CD4-positive, CD25-positive, alpha-beta regulatory T cell (primary cell): ENCODE data around the gene NKAPD1. TPM values are rescaled to one million over a fixed set of nuclear protein-coding genes. Genes with fewer than 3 reads are reported as not detected.
A peak's percentile ranks its signal among the peaks of the same experiment; 100 is the strongest.
"Not testable (repeated sequence)": the region's sequence is repeated elsewhere in the genome, so short reads cannot be mapped to it uniquely, and the experiment has no call there.

Experiments used
- ATAC-seq, 2 donors: fragments of 150-1000 bp; cut with Tn5 transposase; one replicate each; pipeline ENCODE4 v1.10.0; 2021; ENCODE audit warnings: low read depth in 2 of 2, moderate number of reproducible peaks in 2 of 2, moderate library complexity in 1 of 2
- DNase-seq, 3 donors: peaks; one replicate each; pipeline versions ENCODE4 v3.0.0 to v3.0.0-alpha.2; 2012 to 2022; ENCODE audit warnings: mixed read lengths in 1 of 3
- H3K27ac ChIP-seq: one replicate; pipeline ENCODE4 v1.7.0; 2013; ENCODE audit warnings: mild to moderate bottlenecking, low read length; ENCODE audit not compliant: insufficient read depth, poor library complexity, severe bottlenecking
- H3K27me3 ChIP-seq: one replicate; pipeline ENCODE4 v1.7.0; 2013; ENCODE audit warnings: low read length; ENCODE audit not compliant: control insufficient read depth, insufficient read depth
- H3K36me3 ChIP-seq: one replicate; pipeline ENCODE4 v1.7.0; 2013; ENCODE audit warnings: mild to moderate bottlenecking, low read length, moderate library complexity; ENCODE audit not compliant: control insufficient read depth, insufficient read depth
- H3K4me1 ChIP-seq: 2 replicates; pipeline ENCODE4 v1.7.0; 2013; ENCODE audit warnings: mild to moderate bottlenecking, low read length; ENCODE audit not compliant: insufficient read depth, control insufficient read depth, poor library complexity, severe bottlenecking
- H3K4me3 ChIP-seq: one replicate; pipeline ENCODE4 v1.7.0; 2013; ENCODE audit warnings: low read depth, mild to moderate bottlenecking, low read length, moderate library complexity
- H3K9me3 ChIP-seq, 2 experiments: 1 replicate in 1 of 2; 2 replicates in 1 of 2; pipeline ENCODE4 v1.7.0; 2013; ENCODE audit warnings: low read length in 2 of 2, mild to moderate bottlenecking in 1 of 2, moderate library complexity in 1 of 2; ENCODE audit not compliant: control insufficient read depth in 2 of 2
- H3K27ac Mint-ChIP-seq, 3 donors: one replicate each; pipeline ENCODE4 v1.8.0; 2020 to 2022; ENCODE audit warnings: mild to moderate bottlenecking in 3 of 3, mixed read lengths in 3 of 3, moderate library complexity in 2 of 3
- H3K27me3 Mint-ChIP-seq: one replicate; pipeline ENCODE4 v1.8.0; 2022; ENCODE audit warnings: mild to moderate bottlenecking, mixed read lengths
- H3K36me3 Mint-ChIP-seq: one replicate; pipeline ENCODE4 v1.8.0; 2020; ENCODE audit warnings: mixed read lengths
- H3K4me1 Mint-ChIP-seq, 4 donors: one replicate each; pipeline ENCODE4 v1.8.0; 2020 to 2022; ENCODE audit warnings: mixed read lengths in 4 of 4, mild to moderate bottlenecking in 1 of 4
- H3K4me3 Mint-ChIP-seq, 4 donors: one replicate each; pipeline ENCODE4 v1.8.0; 2020 to 2022; ENCODE audit warnings: mild to moderate bottlenecking in 4 of 4, mixed read lengths in 4 of 4, moderate library complexity in 3 of 4
- H3K9me3 Mint-ChIP-seq, 7 donors: one replicate each; pipeline ENCODE4 v1.8.0; 2020 to 2022; ENCODE audit warnings: mixed read lengths in 7 of 7, mild to moderate bottlenecking in 3 of 7, moderate library complexity in 2 of 7
- polyA plus RNA-seq, 4 donors: library from polyadenylated mRNA; unstranded; fragments of 300-500 nt; fragmentation: Illumina TruSeq; gene quantifications; one replicate each; pipeline ENCODE4 v1.2.3, GENCODE V29; 2021
- total RNA-seq: library from RNA; stranded (reverse); gene quantifications from one replicate; pipeline ENCODE4 v1.2.3, GENCODE V29; 2022

Gene NKAPD1
- total and polyA plus RNA-seq, 5 donors from 2014 or later = 11.0 to 13.1 (median 11.3) TPM

- not testable (repeated sequence) for ATAC-seq, H3K27me3 Mint-ChIP-seq, H3K27me3 ChIP-seq, H3K4me1 Mint-ChIP-seq, H3K4me1 ChIP-seq, H3K4me3 Mint-ChIP-seq, H3K27ac ChIP-seq, H3K4me3 ChIP-seq, H3K9me3 ChIP-seq, H3K9me3 Mint-ChIP-seq, H3K27ac Mint-ChIP-seq, DNase-seq
- H3K36me3 ChIP-seq = peaks cover 57% of the 10 kb centered on the region
- peaks cover 49% of the 10 kb centered on the region for H3K36me3 Mint-ChIP-seq
Observed at GRCh38 chr11:112095302-112095701, 21.2 kb downstream of the NKAPD1 start.

DNA sequence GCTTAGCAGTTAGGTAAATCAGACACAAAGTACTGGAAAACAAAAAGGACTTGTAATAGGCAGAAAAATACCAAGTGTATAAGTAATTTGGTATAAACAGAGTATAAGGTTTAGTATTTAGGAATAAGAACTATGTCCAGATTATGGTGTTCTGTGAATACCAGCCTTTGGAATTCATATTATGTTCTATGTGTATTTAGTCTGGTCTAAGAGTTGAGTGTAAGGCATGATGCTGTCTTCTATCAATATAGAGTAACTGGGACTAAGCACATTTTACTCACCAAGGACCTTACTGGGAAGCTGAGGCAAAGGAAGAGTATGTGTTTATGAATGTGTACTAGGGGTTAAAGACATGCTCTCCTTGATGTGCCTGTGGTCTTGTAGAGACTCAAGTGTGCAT is 22.1 kb downstream of the NKAPD1 start:
- Histone ChIP-seq H3K27ac (no peak overlapping the region), H3K9me3 (no peaks in the 10 kb centered on the region), H3K4me1 (no peaks in the 10 kb centered on the region), H3K27me3 (no peaks in the 10 kb centered on the region), H3K36me3 (peaks cover 50% of the 10 kb centered on the region), H3K4me3 (no peak overlapping the region)
- no peak overlapping the region for H3K4me3 Mint-ChIP-seq
- H3K36me3 Mint-ChIP-seq = peaks cover 47% of the 10 kb centered on the region
- H3K27ac Mint-ChIP-seq = no peak overlapping the region
- no peaks in the 10 kb centered on the region for H3K9me3 Mint-ChIP-seq
- H3K27me3 Mint-ChIP-seq = no peaks in the 10 kb centered on the region
- DNase-seq (no peak), ATAC-seq (no peak)
- peaks cover 0 to 8% (median 4%) of the 10 kb centered on the region in 4 donors for H3K4me1 Mint-ChIP-seq

DNA sequence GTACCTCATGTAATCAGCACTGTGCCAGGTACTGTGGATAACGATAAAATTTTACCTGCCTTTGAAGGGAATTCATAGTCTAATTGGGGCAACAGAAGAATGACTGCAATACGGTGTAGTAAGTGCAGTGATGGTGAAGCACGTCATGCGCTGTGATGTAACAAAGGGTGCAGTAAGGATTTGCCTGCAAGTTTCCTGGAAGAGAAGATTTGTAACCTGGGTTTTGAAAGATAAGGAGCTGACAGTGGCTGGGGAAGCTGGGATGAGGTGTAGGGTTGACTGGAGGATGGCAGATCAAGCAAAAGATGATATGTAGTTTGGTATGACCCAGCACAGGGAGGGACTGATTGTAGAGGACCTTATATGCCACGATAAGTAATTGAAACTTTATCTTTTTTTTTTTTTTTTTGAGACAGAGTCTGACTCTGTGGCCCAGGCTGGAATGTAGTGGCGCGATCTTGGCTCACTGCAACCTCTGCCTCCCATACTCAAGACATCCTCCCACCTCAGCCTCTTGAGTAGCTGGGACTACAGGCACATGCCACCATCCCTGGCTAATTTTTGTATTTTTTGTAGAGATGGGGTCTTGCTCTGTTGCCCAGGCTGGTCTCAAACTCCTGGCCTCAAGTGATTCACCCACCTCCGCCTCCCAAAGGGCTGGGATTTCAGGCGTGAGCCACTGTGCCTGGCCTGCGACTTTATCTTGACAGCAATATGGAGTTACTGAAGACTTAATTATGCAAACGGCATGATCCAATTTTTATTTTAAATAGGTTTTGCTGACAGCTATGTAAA is 23.8 kb downstream of the NKAPD1 start:
- Histone ChIP-seq H3K4me1 (no peaks in the 10 kb centered on the region), H3K9me3 (no peaks in the 10 kb centered on the region), H3K27me3 (no peaks in the 10 kb centered on the region), H3K36me3 (peaks cover 33% of the 10 kb centered on the region), H3K27ac (no peak overlapping the region), H3K4me3 (no peak overlapping the region)
- peaks cover 31% of the 10 kb centered on the region for H3K36me3 Mint-ChIP-seq
- peaks cover 0 to 2% (median 0%) of the 10 kb centered on the region in 4 donors for H3K4me1 Mint-ChIP-seq
- no peaks in the 10 kb centered on the region for H3K27me3 Mint-ChIP-seq
- no peaks in the 10 kb centered on the region for H3K9me3 Mint-ChIP-seq
- no peak for DNase-seq
- no peak for ATAC-seq
- H3K27ac Mint-ChIP-seq = no peak overlapping the region
- H3K4me3 Mint-ChIP-seq = no peak overlapping the region

DNA sequence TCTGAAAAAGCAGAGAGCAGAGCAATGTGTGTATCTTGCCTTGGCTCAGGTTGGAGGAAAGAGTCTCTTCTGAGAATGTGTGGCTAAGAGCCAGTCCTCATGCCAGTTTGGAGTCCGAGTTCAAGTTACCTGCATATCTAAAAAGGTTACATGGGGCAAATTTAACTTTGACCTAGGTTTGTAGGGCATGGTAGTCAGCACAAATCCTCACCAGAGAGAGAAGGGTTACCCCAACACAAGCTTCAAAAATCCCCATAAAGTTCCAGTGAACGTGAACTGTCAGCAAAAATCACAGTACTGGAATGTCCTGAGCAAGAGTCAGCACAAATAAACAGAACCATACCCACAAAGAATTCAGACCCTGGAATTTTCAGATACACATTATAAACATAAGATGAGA is 26.4 kb downstream of the NKAPD1 start:
- ATAC-seq (no peak), DNase-seq (no peak)
- Histone ChIP-seq H3K9me3 (no peaks in the 10 kb centered on the region), H3K36me3 (peaks cover 18% of the 10 kb centered on the region), H3K27ac (no peak overlapping the region), H3K4me3 (no peak overlapping the region), H3K27me3 (no peaks in the 10 kb centered on the region), H3K4me1 (no peaks in the 10 kb centered on the region)
- Mint-ChIP-seq H3K27me3 (no peaks in the 10 kb centered on the region), H3K27ac (no peak overlapping the region), H3K9me3 (no peaks in the 10 kb centered on the region), H3K36me3 (peaks cover 24% of the 10 kb centered on the region), H3K4me1 (peaks cover 0 to 2% (median 0%) of the 10 kb centered on the region in 4 donors), H3K4me3 (no peak overlapping the region)

DNA sequence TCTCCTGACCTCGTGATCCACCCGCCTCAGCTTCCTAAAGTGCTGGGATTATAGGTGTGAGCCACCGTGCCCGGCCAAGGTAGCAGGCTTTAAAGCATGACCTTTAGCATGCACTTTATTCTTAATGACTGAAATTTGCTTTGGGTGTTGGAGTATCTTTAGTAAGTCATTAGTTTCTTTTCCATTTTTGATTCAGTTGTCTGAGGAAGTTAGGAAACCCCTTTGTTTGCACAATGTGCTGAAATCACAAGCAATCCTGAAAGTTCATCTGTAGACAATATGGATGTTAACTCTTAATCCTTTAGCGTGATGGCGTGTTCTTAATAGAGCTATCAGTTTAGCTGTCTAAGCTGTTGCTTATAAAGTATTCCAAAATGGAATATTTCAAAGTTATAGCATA is 29.3 kb downstream of the NKAPD1 start:
- ATAC-seq = no peak
- Mint-ChIP-seq H3K4me1 (no peaks in the 10 kb centered on the region), H3K9me3 (no peaks in the 10 kb centered on the region)

GRCh38 chr11:112106070-112106469 is 32.0 kb downstream of the NKAPD1 start:
- Histone ChIP-seq H3K36me3 (no peaks in the 10 kb centered on the region), H3K4me1 (no peaks in the 10 kb centered on the region), H3K9me3 (no peaks in the 10 kb centered on the region), H3K4me3 (no peak overlapping the region), H3K27me3 (no peaks in the 10 kb centered on the region), H3K27ac (no peak overlapping the region)
- Mint-ChIP-seq H3K27me3 (no peaks in the 10 kb centered on the region), H3K9me3 (no peaks in the 10 kb centered on the region), H3K27ac (no peak overlapping the region), H3K36me3 (no peaks in the 10 kb centered on the region), H3K4me1 (no peaks in the 10 kb centered on the region), H3K4me3 (no peak overlapping the region)
- DNase-seq = no peak
- no peak for ATAC-seq

More for the DNA sequence above, 29.3 kb downstream of the NKAPD1 start:
- no peaks in the 10 kb centered on the region for H3K9me3 ChIP-seq
- no peak for DNase-seq
- no peak overlapping the region for H3K27ac ChIP-seq
- H3K27me3 ChIP-seq = no peaks in the 10 kb centered on the region
- H3K36me3 Mint-ChIP-seq = peaks cover 6% of the 10 kb centered on the region
- H3K4me3 Mint-ChIP-seq = no peak overlapping the region
- H3K27me3 Mint-ChIP-seq = no peaks in the 10 kb centered on the region
- no peaks in the 10 kb centered on the region for H3K4me1 ChIP-seq
- no peaks in the 10 kb centered on the region for H3K36me3 ChIP-seq
- H3K4me3 ChIP-seq = no peak overlapping the region
- no peak overlapping the region for H3K27ac Mint-ChIP-seq

- DNase-seq (peak in 2 of 3 donors; percentile 34 to 39), ATAC-seq (peak in 1 of 2 donors; percentile 60)
- no peaks in the 10 kb centered on the region for H3K9me3 ChIP-seq
- Mint-ChIP-seq H3K27ac (no peak overlapping the region), H3K27me3 (no peaks in the 10 kb centered on the region), H3K4me1 (peaks cover 2 to 9% (median 7%) of the 10 kb centered on the region in 4 donors), H3K4me3 (no peak overlapping the region), H3K36me3 (no peaks in the 10 kb centered on the region), H3K9me3 (no peaks in the 10 kb centered on the region)
- H3K27me3 ChIP-seq = no peaks in the 10 kb centered on the region
- H3K36me3 ChIP-seq = no peaks in the 10 kb centered on the region
- H3K27ac ChIP-seq = no peak overlapping the region
- H3K4me3 ChIP-seq = peak overlapping the region; percentile 1
- no peaks in the 10 kb centered on the region for H3K4me1 ChIP-seq
Observed at GRCh38 chr11:112113539-112114457, 39.7 kb downstream of the NKAPD1 start.
